Nephron progenitor cell (in vitro differentiated cells): ENCODE measurements around the gene RBSN.
A peak's percentile ranks its signal among the peaks of the same experiment; 100 is the strongest.

Experiments used
- DNase-seq: peaks from one replicate; pipeline ENCODE4 v3.0.0; 2021
- H3K27ac Mint-ChIP-seq: 2 replicates; pipeline ENCODE4 v1.8.0; 2021; ENCODE audit warnings: mild to moderate bottlenecking, moderate library complexity, mixed read lengths
- H3K27me3 Mint-ChIP-seq: 2 replicates; pipeline ENCODE4 v1.8.0; 2021; ENCODE audit warnings: mild to moderate bottlenecking, low read depth, mixed read lengths; ENCODE audit not compliant: poor library complexity
- H3K36me3 Mint-ChIP-seq: 2 replicates; pipeline ENCODE4 v1.8.0; 2021; ENCODE audit warnings: low read depth, mixed read lengths
- H3K4me1 Mint-ChIP-seq: 2 replicates; pipeline ENCODE4 v1.8.0; 2021; ENCODE audit warnings: mixed read lengths
- H3K4me3 Mint-ChIP-seq: 2 replicates; pipeline ENCODE4 v1.8.0; 2021; ENCODE audit warnings: mild to moderate bottlenecking, moderate library complexity, mixed read lengths
- H3K9me3 Mint-ChIP-seq: 2 replicates; pipeline ENCODE4 v1.8.0; 2021; ENCODE audit warnings: mild to moderate bottlenecking, moderate library complexity, mixed read lengths
- CTCF ChIP-seq: fragments of 200-600 bp; sonication (generic); IDR thresholded peaks from 2 replicates; pipeline ENCODE4 v1.5.0; 2021; ENCODE audit warnings: antibody characterized with exemption

The RBSN gene

GRCh38 chr3:15038306-15038705 is 60.6 kb downstream of the RBSN start:
- H3K4me3 Mint-ChIP-seq, result no peak overlapping the region
- H3K9me3 Mint-ChIP-seq, result no peaks in the 10 kb centered on the region
- DNase-seq, result no peak
- no peaks in the 10 kb centered on the region for H3K27me3 Mint-ChIP-seq
- H3K4me1 Mint-ChIP-seq, result no peaks in the 10 kb centered on the region
- peak overlapping the region; percentile 22 for H3K27ac Mint-ChIP-seq
- TF ChIP-seq CTCF, result no peak
- peaks cover 58% of the 10 kb centered on the region for H3K36me3 Mint-ChIP-seq

GRCh38 chr3:15033103-15033502 is 65.8 kb downstream of the RBSN start:
- peaks cover 64% of the 10 kb centered on the region for H3K36me3 Mint-ChIP-seq
- H3K27ac Mint-ChIP-seq, result no peak overlapping the region
- no peak for DNase-seq
- no peaks in the 10 kb centered on the region for H3K27me3 Mint-ChIP-seq
- H3K4me1 Mint-ChIP-seq, result no peaks in the 10 kb centered on the region
- H3K4me3 Mint-ChIP-seq, result no peak overlapping the region
- no peaks in the 10 kb centered on the region for H3K9me3 Mint-ChIP-seq
- TF ChIP-seq CTCF, result no peak

GRCh38 chr3:15032650-15033049 is 66.3 kb downstream of the RBSN start:
- no peaks in the 10 kb centered on the region for H3K9me3 Mint-ChIP-seq
- no peak overlapping the region for H3K4me3 Mint-ChIP-seq
- no peak overlapping the region for H3K27ac Mint-ChIP-seq
- TF ChIP-seq CTCF, result no peak
- peaks cover 68% of the 10 kb centered on the region for H3K36me3 Mint-ChIP-seq
- DNase-seq, result no peak
- H3K4me1 Mint-ChIP-seq, result no peaks in the 10 kb centered on the region
- H3K27me3 Mint-ChIP-seq, result no peaks in the 10 kb centered on the region

- Mint-ChIP-seq H3K4me1 (no peaks in the 10 kb centered on the region), H3K36me3 (peaks cover 85% of the 10 kb centered on the region), H3K4me3 (no peak overlapping the region), H3K27ac (no peak overlapping the region), H3K9me3 (no peaks in the 10 kb centered on the region), H3K27me3 (no peaks in the 10 kb centered on the region)
- DNase-seq, result no peak
- no peak for TF ChIP-seq CTCF
Observed at GRCh38 chr3:15029625-15030024, 69.3 kb downstream of the RBSN start.

GRCh38 chr3:15023719-15024118 is 75.2 kb downstream of the RBSN start:
- Mint-ChIP-seq H3K4me3 (no peak overlapping the region), H3K27ac (no peak overlapping the region), H3K36me3 (peaks cover 64% of the 10 kb centered on the region)

More at GRCh38 chr3:15023719-15024118, 75.2 kb downstream of the RBSN start:
- Mint-ChIP-seq H3K9me3 (no peaks in the 10 kb centered on the region), H3K4me1 (no peaks in the 10 kb centered on the region), H3K27me3 (no peaks in the 10 kb centered on the region)
- no peak for TF ChIP-seq CTCF
- DNase-seq, result no peak
